ENCODE measurements around the gene BTBD9.

DNA sequence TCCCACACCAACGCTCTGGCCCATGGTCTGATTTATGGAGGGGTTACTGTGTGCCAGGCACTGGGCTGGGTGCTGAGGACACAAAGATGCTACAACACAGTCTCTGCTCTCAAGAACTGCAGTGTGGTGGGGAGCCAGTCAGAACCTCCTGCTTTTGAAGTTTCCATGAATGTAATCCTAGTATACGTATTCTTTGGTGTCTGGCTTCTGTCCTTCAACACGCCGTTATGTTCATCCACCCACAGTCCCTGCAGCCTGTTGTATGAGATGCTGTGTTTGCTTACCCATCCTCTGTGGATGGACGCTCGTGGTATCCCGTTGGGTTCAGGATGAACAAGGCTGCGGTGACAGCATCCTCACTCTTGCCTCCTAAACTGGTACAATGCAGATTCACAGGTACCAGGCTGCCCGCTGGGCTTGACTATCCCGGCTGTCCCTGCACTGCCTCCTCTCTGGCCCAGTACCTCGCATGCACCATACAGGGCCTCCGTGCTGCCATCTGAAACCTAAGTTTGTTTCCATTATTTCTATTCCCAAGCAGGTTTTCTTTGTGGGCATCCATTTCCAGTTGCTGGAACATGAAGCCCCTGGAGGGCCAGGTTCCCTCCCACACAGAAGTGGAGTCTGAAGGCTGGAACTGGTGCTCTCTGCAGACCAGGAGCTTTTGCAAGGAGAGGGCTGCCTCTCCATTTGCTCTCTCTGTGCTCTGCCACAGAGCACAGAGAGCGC is 455.7 kb downstream of the BTBD9 start:
- TF ChIP-seq POLR2A (IDR thresholded peaks at IDR 0.05; ENCODE audit: low read length) (no peak), GATA1 (IDR thresholded peaks at IDR 0.05; ENCODE audit: low read depth, low read length) (no peak)

Data from erythroblast (primary cell).